Measurements from ENCODE around the gene DYNLT4.
A peak's percentile ranks its signal among the peaks of the same experiment; 100 is the strongest.
"Not testable (repeated sequence)": the region's sequence is repeated elsewhere in the genome, so short reads cannot be mapped to it uniquely, and the experiment has no call there.

Gene DYNLT4

DNA sequence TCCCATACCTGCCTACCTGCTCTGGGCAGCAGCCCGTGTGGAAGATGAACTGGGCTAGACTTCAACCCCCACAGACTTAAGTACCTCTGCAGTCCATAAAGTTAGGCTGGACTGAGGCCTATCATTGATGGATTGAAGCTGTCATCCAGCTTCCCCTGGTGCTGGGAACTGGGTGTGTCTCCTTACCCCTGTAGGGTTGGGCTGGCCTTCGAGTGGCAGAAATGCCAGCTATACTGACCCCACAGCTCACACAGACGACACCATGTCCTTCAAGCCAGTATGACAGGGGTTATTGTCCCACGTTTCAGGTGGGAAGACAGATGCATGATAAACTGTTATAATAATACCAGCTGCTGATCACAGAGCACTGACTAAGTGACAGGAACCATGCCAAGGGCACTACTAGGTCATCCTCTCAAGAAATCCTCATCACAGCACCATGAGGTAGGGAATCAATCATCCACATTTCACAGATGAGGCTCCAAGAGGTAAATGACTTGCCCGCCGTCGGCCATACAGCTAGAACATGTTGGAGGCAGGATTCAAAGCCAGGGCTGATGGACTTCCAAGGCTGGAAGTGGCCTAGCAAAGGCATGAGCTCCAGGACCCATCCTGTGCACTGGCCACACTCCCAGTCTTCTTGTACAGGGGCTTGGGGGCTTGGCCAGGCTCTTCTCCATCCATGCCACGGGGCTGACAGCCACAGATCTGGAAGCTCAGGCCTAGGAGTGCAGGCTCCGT is 18.9 kb downstream of the DYNLT4 start, which contains the start of gene BEST4:
Gene BEST4 (minus strand): TSS at position 51 of the 741 bp plus-strand sequence. CDS start 465 bp downstream, outside the sequence.
- DNase-seq (ENCODE audit: low read depth), result no peak

DNA sequence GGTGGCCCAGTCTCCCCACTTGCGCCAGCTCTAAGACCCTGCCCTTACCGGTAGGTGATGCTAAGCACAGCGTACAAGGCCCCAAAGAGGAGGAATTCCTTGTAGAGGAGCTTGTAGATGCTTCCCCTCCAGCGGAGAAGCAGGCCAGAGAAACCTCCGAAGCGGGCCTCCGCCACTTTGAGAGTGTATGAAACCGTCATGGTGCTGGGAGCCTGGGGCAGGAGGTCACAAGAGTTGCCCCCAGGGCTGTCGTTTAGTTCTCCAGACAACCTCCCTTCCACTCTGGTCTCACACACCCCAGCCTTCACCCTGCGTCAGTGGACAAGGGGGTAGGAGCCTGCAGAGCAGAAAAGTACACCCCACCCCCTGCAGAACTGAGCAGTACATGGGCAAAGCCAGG is 19.6 kb downstream of the DYNLT4 start:
- DNase-seq (ENCODE audit: low read depth), result no peak

DNA sequence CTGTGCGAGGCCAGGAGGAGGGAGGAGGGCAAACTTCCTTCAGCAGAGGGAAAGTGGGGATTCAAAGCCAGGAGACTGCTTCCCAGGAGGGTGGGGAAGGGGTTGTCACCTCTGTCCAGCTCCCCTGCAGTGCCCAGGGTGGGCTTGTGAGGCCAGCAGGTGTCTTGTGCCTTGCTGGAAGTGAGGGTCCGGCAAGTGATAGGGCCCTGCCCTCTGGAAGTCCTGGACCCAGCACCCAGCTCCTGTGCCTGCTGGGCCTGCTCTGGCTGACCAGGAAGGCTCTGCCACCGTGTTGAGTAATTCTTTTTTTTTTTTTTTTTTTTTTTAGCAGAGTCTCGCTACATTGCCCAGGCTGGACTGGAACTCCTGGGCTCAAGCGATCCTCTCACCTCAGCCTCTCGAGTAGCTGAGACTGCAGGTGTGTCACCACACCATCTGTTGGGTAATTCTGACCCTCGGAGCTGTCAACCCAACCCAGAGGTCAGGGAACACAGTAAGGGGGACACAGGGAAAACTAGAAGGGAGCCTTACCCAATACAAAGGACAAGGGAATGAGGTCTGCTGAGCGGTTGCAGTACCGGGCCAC is 20.2 kb downstream of the DYNLT4 start:
- no peak for DNase-seq (ENCODE audit: low read depth)

DNA sequence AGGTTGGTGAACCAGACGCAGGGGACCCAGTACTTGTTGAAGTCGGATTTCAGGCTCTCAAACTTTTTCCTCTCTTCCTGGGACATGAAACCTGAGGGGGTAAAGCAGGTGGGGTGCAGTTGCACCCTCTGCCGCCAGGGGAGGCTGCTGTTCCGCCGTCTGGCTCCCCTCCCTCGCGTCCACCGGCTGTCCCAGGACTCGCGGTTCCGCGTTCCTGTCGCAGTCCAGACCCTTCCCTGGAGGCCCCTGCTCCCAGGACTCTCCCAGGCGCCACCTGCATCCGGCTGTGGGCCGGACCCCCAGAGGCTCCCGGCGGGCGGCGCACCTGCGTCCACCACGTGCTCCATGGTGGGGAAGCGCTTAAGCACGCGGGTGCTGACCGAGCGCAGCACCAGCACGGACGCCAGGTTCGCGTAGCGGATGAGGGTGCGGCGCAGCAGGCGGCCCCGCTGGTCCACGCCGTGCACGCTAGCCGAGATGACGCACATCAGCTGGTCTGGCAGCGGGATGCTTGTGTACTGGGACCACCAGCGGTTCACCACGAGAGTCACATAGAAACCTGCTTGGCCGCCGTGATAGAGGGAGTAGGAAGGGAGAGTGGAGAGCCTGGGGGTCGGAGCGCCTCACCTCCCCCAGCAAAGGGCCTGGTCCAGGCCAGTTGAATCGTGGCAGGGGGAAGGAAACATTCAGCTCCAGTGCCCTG is 20.9 kb downstream of the DYNLT4 start:
- peak; percentile 70 for DNase-seq (ENCODE audit: low read depth)

DNA sequence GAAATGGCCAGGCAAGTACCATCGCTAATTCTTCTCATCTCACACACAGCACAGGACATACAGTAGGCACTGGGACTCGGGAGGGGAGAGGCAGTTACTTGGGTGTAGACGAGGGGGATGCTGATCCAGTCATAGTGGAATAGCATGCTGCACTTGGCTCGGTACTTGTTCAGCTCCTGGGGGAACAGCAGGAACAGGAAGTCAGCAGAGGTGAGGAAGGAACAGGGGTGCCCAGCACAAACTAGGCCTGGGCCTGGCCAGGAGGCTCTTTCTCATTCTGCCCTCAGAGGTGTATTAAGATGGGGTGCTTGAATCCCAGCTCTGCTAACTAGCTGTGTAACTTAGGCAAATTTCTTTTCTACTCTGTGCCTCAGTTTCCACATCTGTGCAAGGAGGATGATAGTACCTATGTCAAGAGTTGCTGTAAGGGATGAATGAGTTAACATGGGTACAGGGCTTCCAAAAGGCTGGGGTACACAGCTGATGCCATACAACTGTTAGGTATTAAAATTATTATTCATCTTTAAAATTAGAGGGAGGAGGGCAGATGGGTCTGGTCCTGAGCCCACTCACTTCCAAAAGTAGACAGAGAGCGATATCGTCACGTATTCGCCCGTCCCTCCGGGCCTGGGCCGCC is 21.5 kb downstream of the DYNLT4 start:
- no peak for DNase-seq (ENCODE audit: low read depth)

DNA sequence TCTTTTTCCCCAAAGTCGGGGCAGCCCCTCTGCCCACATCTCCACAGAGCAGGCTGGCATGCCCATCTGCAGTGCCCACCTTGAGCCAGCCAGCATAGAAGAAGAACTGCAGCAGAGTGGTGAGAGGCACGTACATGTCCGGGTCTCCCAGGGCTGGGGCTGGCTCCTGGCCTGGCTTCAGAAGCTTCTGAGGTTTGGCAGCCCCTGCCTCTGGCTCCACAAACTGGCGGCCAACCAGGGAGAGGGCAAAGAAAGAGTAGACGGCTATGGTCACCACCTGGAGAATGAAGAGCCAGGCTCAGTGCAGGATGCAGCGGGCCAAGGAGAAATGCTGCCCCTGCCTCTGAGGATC is 22.1 kb downstream of the DYNLT4 start:
- no peak for DNase-seq (ENCODE audit: low read depth)

DNA sequence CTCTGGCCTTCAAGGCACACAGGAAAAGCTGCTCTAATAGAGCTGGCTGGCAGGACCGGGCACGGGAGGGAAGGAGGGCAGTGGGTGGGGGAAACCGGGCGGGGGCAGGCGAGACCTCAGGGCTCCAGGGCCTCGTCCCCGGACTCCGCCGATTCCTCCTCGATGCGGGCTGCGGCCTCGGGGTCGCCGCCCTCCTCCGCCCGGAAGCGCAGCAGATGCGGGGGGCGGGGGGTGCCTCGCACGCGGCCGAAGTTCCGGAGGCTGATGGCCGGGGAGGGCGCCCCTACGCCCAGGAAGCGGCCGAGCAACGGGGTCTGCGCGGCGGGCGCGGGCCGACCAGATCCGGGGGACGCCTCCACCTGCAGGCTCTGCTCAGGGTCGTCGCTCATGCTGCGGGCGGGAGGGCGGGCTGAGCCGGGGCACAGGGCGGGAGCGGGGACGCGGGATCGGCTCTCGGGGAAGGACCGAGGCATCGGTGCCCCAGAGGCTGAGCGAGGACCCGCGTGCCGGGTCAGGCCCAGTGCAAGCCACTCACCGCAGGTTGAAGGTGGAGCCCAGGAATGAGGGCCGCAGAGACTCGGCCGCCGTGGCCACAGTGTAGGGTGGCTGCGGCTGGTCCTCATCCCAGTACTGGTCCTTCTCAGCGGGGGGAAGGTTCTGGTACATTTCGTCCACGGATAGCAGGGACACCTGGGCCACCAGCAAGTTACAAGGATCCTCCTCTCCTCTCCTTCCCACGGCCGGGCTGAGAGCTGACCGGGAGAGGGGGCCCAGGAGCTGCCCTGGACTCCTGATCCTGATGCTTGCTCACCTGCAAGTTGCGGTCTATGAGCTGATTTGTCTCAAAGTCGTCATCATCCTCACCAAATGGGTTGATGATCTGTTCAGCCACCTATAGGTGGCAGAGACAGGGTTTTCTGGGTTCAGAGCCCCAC is 22.8 kb downstream of the DYNLT4 start:
- DNase-seq (ENCODE audit: low read depth), result no peak

DNA sequence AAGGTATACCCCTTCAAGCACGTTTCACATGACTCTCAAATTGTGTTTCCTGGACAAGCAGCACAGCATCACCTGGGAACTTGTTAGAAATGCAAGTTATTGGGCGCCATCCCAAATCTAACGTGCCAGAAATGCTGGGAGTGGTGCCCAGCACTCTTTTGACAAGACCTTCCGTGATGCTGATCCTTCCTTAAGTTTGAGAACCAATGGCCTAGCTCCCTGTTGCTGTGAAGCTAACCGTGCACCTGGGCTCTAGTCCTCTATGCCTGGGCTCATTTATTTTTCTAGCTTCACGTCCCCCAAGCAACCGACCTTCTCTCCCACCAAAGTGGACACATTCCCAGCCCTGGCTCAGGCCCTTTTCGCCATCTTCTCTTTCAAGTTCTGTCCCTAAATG is 23.5 kb downstream of the DYNLT4 start:
- no peak for DNase-seq (ENCODE audit: low read depth)

DNA sequence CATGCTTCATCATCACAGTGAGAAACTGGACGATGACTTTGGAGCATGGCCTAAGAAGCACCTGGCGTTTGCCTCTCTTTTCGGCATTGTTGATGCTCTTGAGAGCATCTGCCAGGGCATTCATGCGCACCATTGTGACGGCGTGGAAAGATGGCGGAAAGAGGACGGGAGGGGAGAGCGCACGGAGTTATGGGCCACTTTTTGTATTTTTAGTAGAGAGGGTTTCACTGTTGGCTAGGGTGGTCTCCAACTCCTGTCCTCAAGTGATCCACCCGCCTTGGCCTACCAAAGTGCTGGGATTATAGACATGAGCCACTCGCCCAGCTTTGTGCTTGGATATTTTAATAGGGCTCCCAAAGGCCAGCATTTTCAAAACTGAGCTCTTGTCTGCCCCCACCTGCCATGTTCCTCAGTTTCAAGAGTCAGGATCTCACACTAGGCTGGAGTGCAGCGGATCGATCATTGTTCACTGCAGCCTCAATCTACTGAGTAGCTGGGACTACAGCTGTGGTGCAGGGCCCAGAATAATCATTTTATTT is 26.5 kb downstream of the DYNLT4 start:
- no peak for DNase-seq (ENCODE audit: low read depth)

DNA sequence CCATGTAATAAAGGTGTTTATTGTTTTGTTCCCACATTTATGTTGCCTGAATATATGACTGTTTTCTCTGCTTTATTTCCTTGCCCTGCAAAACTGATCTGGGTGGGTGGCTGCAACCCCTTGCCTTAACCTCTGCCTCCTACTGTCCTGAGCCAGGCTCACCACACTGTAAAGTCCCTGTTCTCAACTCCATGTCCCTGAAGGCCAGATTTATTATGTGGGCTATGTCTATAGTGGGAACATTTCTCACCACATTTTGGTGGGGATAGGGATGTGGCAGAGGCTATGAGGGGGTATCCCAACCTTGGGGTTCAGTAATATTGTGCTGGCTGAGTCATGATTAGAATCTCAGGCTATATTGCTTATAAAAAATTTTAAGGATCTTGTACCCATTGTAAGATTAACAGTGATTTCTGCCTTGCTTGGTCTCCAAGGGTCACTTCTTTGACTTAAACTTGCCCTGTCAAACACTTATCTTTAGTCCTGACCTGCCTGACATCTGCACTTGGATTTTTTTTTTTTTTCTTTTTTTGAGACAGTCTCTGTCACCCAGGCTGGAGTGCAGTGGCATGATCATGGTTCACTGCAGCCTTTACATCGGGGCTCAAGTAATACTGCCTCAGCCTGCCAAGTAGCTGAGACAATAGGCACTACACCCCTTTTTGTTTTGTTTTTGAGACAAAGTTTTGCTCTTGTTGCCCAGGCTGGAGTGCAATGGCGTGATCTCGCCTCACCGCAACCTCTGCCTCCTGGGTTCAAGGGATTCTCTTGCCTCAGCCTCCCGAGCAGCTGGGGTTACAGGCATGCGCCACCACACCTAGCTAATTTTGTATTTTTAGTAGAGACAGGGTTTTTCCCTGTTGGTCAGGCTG is 28.2 kb downstream of the DYNLT4 start:
- no peak for DNase-seq (ENCODE audit: low read depth)

DNA sequence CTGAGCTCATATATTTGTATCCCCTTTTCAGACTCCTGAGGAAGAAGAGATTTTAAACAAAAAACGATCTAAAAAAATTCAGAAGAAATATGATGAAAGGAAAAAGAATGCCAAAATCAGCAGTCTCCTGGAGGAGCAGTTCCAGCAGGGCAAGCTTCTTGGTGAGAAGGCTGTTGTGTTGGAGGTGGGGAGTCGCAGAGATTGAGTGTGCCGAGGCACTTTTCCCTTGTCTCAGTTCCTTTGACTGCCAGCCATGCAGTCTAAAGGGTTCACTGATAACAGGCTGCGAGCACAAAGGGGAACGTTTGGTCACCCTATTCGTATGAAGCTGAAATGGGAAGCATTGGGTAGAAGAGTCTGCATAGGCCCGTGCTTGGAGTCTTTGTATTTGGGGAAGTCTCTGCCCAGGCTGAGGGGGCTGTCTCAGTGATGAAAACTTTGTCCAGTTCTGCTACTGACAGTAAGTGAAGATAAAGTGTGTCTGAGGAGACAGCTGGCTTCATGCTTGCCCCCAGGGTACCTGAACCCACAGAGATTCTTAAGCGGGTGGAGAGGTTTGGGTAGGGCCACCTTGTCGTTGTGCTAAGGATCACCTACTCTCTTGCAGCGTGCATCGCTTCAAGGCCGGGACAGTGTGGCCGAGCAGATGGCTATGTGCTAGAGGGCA is 29.0 kb downstream of the DYNLT4 start:
- DNase-seq (ENCODE audit: low read depth), result no peak

DNA sequence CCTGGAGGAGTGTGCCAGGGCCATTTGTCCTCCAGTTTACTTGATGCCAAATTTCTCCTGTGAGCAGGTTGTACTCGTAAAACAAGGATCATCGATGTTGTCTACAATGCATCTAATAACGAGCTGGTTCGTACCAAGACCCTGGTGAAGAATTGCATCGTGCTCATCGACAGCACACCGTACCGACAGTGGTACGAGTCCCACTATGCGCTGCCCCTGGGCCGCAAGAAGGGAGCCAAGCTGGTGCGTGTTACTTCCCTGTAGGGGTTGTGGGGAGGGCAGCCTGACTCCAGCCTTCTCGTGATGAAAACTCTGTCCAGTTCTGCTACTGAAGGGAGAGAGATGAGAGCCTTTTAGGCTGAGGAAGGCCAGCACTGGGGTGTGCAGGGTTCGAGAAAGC is 29.6 kb downstream of the DYNLT4 start:
- no peak for DNase-seq (ENCODE audit: low read depth)

DNA sequence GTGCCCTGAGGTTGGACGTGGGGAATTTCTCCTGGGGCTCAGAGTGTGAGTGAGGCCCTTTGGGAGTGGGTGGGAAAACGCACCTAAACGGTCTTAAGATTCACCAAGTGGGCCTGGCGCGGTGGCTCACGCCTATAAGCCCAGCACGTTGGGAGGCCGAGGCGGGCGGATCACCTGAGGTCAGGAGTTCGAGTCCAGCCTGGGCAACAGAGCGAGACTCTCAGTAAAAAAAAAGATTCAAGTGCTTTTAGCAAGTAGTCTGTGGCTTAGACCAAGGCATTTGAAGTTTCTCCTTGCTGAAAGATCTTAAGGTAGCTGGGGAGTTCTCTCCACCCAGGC is 30.5 kb downstream of the DYNLT4 start:
- DNase-seq (ENCODE audit: low read depth), result no peak

DNA sequence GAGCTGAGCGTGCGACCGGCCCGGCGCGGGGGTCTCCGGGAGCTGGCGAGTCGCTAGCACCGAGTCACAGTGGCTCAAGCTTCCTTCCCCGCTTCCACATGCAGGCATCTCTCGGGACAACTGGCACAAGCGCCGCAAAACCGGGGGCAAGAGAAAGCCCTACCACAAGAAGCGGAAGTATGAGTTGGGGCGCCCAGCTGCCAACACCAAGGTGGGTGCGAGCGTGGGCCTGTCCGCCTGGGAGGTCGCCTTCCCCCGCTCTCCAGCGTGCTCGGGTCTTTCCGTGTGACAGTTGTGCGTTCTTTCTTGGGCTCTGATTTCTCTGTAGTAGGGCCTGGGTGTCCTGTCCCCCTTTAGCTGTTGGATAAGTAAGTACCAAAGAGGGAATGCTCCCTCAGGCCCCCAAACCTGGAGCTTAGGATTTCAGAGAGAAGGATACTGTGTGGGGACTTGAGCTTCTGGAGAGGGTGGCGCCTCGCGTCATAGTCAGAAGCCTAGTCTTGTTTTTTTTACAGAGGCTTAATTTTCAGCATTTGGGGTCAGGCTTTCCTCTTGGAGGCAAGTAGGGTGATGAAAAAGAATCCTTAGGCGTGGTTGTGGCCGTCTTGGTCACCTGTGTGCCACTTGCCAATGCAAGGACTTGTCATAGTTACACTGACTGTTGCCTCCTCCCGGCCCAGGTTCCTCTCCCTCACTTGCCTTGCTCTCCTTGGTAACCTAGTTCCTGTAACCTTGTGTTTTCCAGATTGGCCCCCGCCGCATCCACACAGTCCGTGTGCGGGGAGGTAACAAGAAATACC is 31.0 kb downstream of the DYNLT4 start:
- DNase-seq (ENCODE audit: low read depth), result peak; percentile 30

DNA sequence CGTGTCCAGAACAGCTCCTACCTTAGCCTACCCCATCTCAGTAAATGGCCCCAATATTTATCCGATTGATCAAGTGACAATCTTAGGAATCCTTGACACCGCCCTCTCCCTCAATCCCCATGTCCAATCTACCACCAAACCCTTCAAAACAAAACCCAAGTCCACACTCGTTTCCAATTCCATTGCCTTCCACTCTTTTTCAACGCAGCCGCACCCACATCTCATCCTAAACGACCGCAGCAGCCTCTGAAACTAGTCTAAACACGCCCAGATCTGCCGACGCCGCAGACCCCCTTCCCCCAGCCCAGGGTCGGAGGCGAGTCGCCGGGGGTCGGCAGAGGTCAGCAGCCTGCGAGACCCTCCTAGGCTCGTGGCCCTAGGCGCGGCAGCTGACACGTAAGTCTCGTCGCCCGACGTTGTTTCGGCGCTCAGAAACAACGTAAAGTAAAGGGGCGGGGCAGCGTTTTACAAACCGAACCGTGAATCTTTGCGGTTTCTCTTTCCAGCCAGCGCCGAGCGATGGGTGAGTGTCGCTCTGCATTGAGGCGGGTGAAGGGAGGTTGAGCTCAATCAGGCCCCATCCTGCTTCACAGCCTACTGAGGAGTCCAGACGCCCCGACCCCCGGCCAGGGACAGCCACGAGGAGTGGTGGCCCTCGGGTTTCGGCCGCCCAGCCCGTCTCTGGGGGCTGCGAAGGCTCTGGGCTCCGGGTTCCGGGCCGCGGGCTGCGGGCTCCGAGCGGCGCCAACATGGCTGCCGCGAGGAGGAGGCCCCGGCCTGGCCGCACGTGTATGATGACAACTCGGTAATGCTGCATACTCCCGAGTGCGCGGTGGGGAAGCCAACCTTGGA is 31.8 kb downstream of the DYNLT4 start, which contains the start of gene RPS8:
Gene RPS8 (plus strand): TSS at position 463 of the 852 bp plus-strand sequence. CDS start 57 bp downstream, at position 520.
- DNase-seq (ENCODE audit: low read depth), result peak; percentile 80

DNA sequence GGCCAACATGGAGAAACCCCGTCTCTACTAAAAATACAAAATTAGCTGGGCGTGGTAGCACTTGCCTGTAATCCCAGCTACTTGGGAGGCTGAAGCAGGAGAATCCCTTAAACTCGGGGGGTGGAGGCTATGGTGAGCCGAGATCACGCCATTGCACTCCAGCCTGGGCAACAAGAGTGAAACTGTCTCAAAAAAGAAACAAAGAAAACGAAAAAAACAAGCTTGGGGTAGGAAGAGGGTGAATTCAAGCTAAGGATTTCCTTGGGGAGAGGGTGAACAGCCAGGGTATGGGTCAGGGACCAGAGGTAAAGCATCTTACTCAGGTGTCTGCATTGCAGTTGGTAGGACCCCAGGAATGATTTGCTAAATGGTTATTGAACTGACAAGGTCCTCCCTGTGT is 40.7 kb downstream of the DYNLT4 start:
- DNase-seq (ENCODE audit: low read depth), result not testable (repeated sequence)

DNA sequence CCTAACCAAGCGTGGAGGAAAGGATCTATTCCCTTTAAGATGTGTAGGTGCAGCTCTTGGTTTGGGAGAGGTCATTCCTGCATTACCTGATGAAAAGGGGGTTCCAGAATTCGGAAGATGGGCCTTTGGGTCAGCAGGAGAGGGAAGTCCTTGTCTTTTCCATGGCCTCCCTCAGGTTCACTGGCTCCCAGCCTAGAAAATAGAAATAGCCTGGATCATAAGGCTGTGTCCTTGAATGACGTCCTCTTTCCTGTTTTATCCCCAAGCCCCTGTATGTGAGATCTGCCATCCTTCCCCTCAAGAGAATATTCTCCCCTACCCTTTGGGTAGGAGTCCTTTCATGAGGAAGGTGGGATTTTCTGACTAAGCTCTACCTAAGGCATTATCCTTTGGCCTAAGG is 46.3 kb downstream of the DYNLT4 start:
- no peak for DNase-seq (ENCODE audit: low read depth)

DNA sequence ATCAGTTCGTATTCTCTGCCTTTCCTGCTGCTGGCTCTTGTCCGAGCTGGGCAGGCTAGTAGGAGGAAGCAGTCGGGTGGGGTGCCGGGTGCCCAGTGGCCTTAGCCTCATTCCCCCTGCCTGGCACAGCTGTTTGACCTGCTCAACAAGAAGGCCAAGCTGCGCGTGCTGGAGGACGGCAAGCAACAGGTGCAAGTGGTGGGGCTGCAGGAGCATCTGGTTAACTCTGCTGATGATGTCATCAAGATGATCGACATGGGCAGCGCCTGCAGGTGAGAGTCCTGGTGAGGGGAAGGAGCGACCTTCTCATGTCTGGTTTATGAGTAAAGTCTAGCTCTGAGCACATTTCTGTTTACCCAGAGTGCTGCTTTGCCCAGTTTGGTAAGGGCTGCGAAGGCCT is 48.1 kb downstream of the DYNLT4 start:
- no peak for DNase-seq (ENCODE audit: low read depth)
